SK-N-SH treated with all-trans-retinoic acid at 6 μM for 48 hours (cell line): ENCODE data around the gene SPOP.

ENCODE experiments used
- ATAC-seq: fragments of 200-7000 bp; cut with Tn5 transposase; 3 replicates; pipeline ENCODE4 v1.9.1; 2020; ENCODE audit warnings: mild to moderate bottlenecking, moderate library complexity
- ARNTL ChIP-seq: fragments of 450-650 bp; formaldehyde crosslinking; IDR thresholded peaks from 2 replicates; pipeline ENCODE4 v1.5.0; 2020; ENCODE audit warnings: low read depth, mild to moderate bottlenecking, moderate library complexity, borderline replicate concordance
- BACH2 ChIP-seq: fragments of 250-450 bp; sonication (Bioruptor Pico); IDR thresholded peaks from 2 replicates; pipeline ENCODE4 v1.9.0; 2021; ENCODE audit warnings: mild to moderate bottlenecking, borderline replicate concordance
- CSDC2 ChIP-seq: fragments of 250-450 bp; sonication (Bioruptor Pico); IDR thresholded peaks from 2 replicates; pipeline ENCODE4 v1.5.0; 2020; ENCODE audit warnings: mild to moderate bottlenecking, moderate library complexity
- ESRRG ChIP-seq: fragments of 250-450 bp; sonication (Bioruptor Pico); IDR thresholded peaks from 2 replicates; pipeline ENCODE4 v1.6.1; 2021; ENCODE audit warnings: mild to moderate bottlenecking
- GLIS3 ChIP-seq: fragments of 250-450 bp; sonication (Bioruptor Pico); IDR thresholded peaks from 2 replicates; pipeline ENCODE4 v1.5.0; 2020; ENCODE audit warnings: mild to moderate bottlenecking, moderate library complexity
- ISL1 ChIP-seq: fragments of 250-450 bp; sonication (Bioruptor Pico); IDR thresholded peaks from 2 replicates; pipeline ENCODE4 v2.1.2; 2022; ENCODE audit warnings: mild to moderate bottlenecking, moderate library complexity
- OSR1 ChIP-seq: fragments of 250-450 bp; sonication (Bioruptor Pico); IDR thresholded peaks from 2 replicates; pipeline ENCODE4 v1.8.0; 2022; ENCODE audit warnings: moderate library complexity, mild to moderate bottlenecking, inconsistent platforms
- PPARA ChIP-seq: fragments of 250-450 bp; sonication (Bioruptor Pico); IDR thresholded peaks from 2 replicates; pipeline ENCODE4 v1.5.0; 2020; ENCODE audit warnings: mild to moderate bottlenecking, borderline replicate concordance
- RARB ChIP-seq: fragments of 250-450 bp; sonication (Bioruptor Pico); IDR thresholded peaks from 2 replicates; pipeline ENCODE4 v1.8.0; 2021; ENCODE audit warnings: mild to moderate bottlenecking, moderate library complexity
- SNAI2 ChIP-seq: fragments of 250-450 bp; sonication (Bioruptor Pico); IDR thresholded peaks from 2 replicates; pipeline ENCODE4 v1.5.0; 2020; ENCODE audit warnings: mild to moderate bottlenecking, moderate library complexity
- TCF4 ChIP-seq: fragments of 250-450 bp; sonication (Bioruptor Pico); IDR thresholded peaks from 2 replicates; pipeline ENCODE4 v1.8.0; 2021; ENCODE audit warnings: mild to moderate bottlenecking, moderate library complexity, borderline replicate concordance
- TOX ChIP-seq: fragments of 250-450 bp; sonication (Bioruptor Pico); IDR thresholded peaks from 2 replicates; pipeline ENCODE4 v1.8.0; 2021; ENCODE audit warnings: mild to moderate bottlenecking, moderate library complexity, borderline replicate concordance
- ZC3H10 ChIP-seq: fragments of 250-450 bp; sonication (Bioruptor Pico); IDR thresholded peaks from 2 replicates; pipeline ENCODE4 v1.5.1; 2021; ENCODE audit warnings: mild to moderate bottlenecking, moderate library complexity
- ZFP3 ChIP-seq: fragments of 250-450 bp; sonication (Bioruptor Pico); IDR thresholded peaks from 2 replicates; pipeline ENCODE4 v1.5.0; 2020; ENCODE audit warnings: mild to moderate bottlenecking, moderate library complexity
- ZFP30 ChIP-seq: fragments of 450-650 bp; formaldehyde crosslinking; IDR thresholded peaks from 2 replicates; pipeline ENCODE4 v1.5.0; 2022; ENCODE audit warnings: mild to moderate bottlenecking, moderate library complexity
- ZNF565 ChIP-seq: fragments of 450-650 bp; formaldehyde crosslinking; conservative IDR thresholded peaks from 2 replicates; pipeline ENCODE4 v1.5.0; 2020; ENCODE audit warnings: low read depth, mild to moderate bottlenecking, moderate library complexity
- ZNF70 ChIP-seq: fragments of 450-650 bp; formaldehyde crosslinking; IDR thresholded peaks from 2 replicates; pipeline ENCODE4 v1.5.0; 2020; ENCODE audit warnings: mild to moderate bottlenecking, moderate library complexity
- TF ChIP-seq, protein P1 (sequence below): fragments of 250-450 bp; sonication (Bioruptor Pico); IDR thresholded peaks from 2 replicates; pipeline ENCODE4 v1.5.1; 2021; ENCODE audit warnings: mild to moderate bottlenecking, moderate library complexity
- TF ChIP-seq, protein P2 (sequence below): fragments of 250-450 bp; sonication (Bioruptor Pico); IDR thresholded peaks from 2 replicates; pipeline ENCODE4 v1.5.0; 2020; ENCODE audit warnings: mild to moderate bottlenecking, moderate library complexity
- TF ChIP-seq, protein P3 (sequence below): fragments of 250-450 bp; sonication (Bioruptor Pico); IDR thresholded peaks from 2 replicates; pipeline ENCODE4 v1.8.0; 2020; ENCODE audit warnings: mild to moderate bottlenecking, moderate library complexity, borderline replicate concordance

Gene SPOP

DNA sequence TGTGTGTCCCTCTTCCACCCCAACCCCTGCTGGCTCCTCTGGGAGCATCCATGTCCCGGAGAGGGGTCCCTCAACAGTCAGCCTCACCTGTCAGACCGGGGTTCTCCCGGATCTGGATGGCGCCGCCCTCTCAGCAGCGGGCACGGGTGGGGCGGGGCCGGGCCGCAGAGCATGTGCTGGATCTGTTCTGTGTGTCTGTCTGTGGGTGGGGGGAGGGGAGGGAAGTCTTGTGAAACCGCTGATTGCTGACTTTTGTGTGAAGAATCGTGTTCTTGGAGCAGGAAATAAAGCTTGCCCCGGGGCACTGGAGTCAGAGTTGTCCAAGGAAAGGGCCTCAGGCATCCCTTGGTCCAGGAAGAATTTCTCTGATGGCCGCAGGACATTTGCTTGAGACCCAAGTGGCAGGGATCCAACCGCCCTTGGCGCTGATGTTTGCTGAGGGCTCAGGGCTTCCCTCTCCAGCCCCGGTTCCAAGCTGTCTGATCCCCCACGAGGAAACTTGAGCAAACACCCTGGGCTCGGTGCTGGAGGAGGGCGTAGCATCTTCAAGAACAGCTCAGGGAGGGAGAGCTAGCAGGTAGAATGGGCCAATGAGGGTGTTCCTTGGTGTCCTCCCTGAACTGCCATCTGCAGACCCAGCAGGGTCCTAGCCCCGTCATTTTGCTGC lies 97.7 kb downstream of the SPOP start (continued):
- no peak for TF ChIP-seq SNAI2 (CRISPR knock-in tag)
- no peak for TF ChIP-seq GLIS3 (CRISPR knock-in tag)
- no peak for TF ChIP-seq CSDC2 (CRISPR knock-in tag)
- TF ChIP-seq ZNF70 (CRISPR knock-in tag) = no peak
- TF ChIP-seq TCF4 (CRISPR knock-in tag) = no peak
- TF ChIP-seq OSR1 (CRISPR knock-in tag) = no peak
- TF ChIP-seq ISL1 (CRISPR knock-in tag) = no peak
- no peak for TF ChIP-seq ARNTL
- TF ChIP-seq ESRRG = no peak

DNA sequence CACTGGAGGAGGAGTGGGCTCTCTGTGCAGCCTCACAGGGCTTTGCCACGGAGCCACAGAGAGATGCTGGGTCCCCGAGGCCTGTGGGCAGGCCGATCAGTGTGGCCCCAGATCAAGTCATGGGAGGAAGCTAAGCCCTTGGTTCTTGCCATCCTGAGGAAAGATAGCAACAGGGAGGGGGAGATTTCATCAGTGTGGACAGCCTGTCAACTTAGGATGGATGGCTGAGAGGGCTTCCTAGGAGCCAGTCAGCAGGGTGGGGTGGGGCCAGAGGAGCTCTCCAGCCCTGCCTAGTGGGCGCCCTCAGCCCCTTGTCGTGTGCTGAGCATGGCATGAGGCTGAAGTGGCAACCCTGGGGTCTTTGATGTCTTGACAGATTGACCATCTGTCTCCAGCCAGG lies 98.4 kb downstream of the SPOP start:
- TF ChIP-seq ZC3H10 (CRISPR knock-in tag) = no peak
- no peak for TF ChIP-seq ISL1 (CRISPR knock-in tag)
- no peak for TF ChIP-seq OSR1 (CRISPR knock-in tag)
- TF ChIP-seq, protein P1, sequence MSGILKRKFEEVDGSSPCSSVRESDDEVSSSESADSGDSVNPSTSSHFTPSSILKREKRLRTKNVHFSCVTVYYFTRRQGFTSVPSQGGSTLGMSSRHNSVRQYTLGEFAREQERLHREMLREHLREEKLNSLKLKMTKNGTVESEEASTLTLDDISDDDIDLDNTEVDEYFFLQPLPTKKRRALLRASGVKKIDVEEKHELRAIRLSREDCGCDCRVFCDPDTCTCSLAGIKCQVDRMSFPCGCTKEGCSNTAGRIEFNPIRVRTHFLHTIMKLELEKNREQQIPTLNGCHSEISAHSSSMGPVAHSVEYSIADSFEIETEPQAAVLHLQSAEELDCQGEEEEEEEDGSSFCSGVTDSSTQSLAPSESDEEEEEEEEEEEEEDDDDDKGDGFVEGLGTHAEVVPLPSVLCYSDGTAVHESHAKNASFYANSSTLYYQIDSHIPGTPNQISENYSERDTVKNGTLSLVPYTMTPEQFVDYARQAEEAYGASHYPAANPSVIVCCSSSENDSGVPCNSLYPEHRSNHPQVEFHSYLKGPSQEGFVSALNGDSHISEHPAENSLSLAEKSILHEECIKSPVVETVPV = no peak
- TF ChIP-seq TOX (CRISPR knock-in tag) = no peak
- no peak for TF ChIP-seq SNAI2 (CRISPR knock-in tag)
- no peak for TF ChIP-seq RARB (CRISPR knock-in tag)
- TF ChIP-seq ZNF565 (CRISPR knock-in tag) = no peak
- TF ChIP-seq CSDC2 (CRISPR knock-in tag) = no peak
- TF ChIP-seq PPARA (CRISPR knock-in tag) = no peak
- TF ChIP-seq ZFP30 = no peak
- TF ChIP-seq, all 23 proteins: peak for 0

DNA sequence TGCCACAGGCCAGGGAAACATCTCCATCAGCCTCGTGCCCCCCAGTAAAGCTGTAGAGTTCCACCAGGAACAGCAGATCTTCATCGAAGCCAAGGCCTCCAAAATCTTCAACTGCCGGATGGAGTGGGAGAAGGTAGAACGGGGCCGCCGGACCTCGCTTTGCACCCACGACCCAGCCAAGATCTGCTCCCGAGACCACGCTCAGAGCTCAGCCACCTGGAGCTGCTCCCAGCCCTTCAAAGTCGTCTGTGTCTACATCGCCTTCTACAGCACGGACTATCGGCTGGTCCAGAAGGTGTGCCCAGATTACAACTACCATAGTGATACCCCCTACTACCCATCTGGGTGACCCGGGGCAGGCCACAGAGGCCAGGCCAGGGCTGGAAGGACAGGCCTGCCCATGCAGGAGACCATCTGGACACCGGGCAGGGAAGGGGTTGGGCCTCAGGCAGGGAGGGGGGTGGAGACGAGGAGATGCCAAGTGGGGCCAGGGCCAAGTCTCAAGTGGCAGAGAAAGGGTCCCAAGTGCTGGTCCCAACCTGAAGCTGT lies 98.9 kb downstream of the SPOP start:
- no peak for TF ChIP-seq ZFP30
- TF ChIP-seq, protein P1 = no peak

More for the DNA sequence above, 98.4 kb downstream of the SPOP start:
- no peak for ATAC-seq

DNA sequence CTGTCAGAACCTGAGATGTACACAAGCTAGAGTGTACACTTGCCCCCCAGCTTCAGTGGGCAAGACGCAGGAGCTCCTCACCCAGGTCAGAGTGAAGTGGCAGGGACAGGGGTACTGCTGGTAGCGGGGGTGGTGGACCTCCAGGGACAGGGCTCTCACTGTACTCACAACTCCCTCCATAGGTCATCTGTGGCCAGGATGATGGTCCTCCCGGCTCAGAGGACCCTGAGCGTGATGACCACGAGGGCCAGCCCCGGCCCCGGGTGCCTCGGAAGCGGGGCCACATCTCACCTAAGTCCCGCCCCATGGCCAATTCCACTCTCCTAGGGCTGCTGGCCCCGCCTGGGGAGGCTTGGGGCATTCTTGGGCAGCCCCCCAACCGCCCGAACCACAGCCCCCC lies 99.5 kb downstream of the SPOP start:
- no peak for TF ChIP-seq TOX (CRISPR knock-in tag)
- TF ChIP-seq PPARA (CRISPR knock-in tag) = no peak
- TF ChIP-seq ZFP3 (CRISPR knock-in tag) = no peak
- no peak for TF ChIP-seq ZNF70 (CRISPR knock-in tag)
- TF ChIP-seq ZC3H10 (CRISPR knock-in tag) = no peak
- no peak for TF ChIP-seq ZNF565 (CRISPR knock-in tag)
- TF ChIP-seq, protein P1 = no peak
- TF ChIP-seq CSDC2 (CRISPR knock-in tag) = no peak
- no peak for TF ChIP-seq BACH2 (CRISPR knock-in tag)
- no peak for TF ChIP-seq GLIS3 (CRISPR knock-in tag)
- TF ChIP-seq, protein P2, sequence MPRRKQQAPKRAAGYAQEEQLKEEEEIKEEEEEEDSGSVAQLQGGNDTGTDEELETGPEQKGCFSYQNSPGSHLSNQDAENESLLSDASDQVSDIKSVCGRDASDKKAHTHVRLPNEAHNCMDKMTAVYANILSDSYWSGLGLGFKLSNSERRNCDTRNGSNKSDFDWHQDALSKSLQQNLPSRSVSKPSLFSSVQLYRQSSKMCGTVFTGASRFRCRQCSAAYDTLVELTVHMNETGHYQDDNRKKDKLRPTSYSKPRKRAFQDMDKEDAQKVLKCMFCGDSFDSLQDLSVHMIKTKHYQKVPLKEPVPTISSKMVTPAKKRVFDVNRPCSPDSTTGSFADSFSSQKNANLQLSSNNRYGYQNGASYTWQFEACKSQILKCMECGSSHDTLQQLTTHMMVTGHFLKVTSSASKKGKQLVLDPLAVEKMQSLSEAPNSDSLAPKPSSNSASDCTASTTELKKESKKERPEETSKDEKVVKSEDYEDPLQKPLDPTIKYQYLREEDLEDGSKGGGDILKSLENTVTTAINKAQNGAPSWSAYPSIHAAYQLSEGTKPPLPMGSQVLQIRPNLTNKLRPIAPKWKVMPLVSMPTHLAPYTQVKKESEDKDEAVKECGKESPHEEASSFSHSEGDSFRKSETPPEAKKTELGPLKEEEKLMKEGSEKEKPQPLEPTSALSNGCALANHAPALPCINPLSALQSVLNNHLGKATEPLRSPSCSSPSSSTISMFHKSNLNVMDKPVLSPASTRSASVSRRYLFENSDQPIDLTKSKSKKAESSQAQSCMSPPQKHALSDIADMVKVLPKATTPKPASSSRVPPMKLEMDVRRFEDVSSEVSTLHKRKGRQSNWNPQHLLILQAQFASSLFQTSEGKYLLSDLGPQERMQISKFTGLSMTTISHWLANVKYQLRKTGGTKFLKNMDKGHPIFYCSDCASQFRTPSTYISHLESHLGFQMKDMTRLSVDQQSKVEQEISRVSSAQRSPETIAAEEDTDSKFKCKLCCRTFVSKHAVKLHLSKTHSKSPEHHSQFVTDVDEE (CRISPR knock-in tag) = no peak
- no peak for TF ChIP-seq SNAI2 (CRISPR knock-in tag)
- TF ChIP-seq RARB (CRISPR knock-in tag) = no peak
- TF ChIP-seq, protein P3, sequence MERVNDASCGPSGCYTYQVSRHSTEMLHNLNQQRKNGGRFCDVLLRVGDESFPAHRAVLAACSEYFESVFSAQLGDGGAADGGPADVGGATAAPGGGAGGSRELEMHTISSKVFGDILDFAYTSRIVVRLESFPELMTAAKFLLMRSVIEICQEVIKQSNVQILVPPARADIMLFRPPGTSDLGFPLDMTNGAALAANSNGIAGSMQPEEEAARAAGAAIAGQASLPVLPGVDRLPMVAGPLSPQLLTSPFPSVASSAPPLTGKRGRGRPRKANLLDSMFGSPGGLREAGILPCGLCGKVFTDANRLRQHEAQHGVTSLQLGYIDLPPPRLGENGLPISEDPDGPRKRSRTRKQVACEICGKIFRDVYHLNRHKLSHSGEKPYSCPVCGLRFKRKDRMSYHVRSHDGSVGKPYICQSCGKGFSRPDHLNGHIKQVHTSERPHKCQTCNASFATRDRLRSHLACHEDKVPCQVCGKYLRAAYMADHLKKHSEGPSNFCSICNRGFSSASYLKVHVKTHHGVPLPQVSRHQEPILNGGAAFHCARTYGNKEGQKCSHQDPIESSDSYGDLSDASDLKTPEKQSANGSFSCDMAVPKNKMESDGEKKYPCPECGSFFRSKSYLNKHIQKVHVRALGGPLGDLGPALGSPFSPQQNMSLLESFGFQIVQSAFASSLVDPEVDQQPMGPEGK = no peak
- TF ChIP-seq OSR1 (CRISPR knock-in tag) = no peak
- ATAC-seq = no peak

More for the DNA sequence above, 98.9 kb downstream of the SPOP start:
- ATAC-seq = no peak
